ENCODE measurements around the gene ZCCHC7. TPM values are rescaled to one million over a fixed set of nuclear protein-coding genes. Genes with fewer than 3 reads are reported as not detected.

The ZCCHC7 gene
- total and polyA plus RNA-seq, 9 donors: 15.8 to 37.4 (median 28.4) TPM

GRCh38 chr9:37341704-37342103, 221.3 kb downstream of the ZCCHC7 start:
- Histone ChIP-seq H3K27ac (no peak overlapping the region), H3K4me3 (no peak overlapping the region), H3K27me3 (no peaks in the 10 kb centered on the region), H3K4me1 (ENCODE audit: insufficient read depth) (no peaks in the 10 kb centered on the region), H3K9me3 (no peaks in the 10 kb centered on the region), H3K36me3 (no peaks in the 10 kb centered on the region)
- intact Hi-C loops (cut with DNase I): no loop called here
- DNase-seq: no peak
- TF ChIP-seq, protein P1, sequence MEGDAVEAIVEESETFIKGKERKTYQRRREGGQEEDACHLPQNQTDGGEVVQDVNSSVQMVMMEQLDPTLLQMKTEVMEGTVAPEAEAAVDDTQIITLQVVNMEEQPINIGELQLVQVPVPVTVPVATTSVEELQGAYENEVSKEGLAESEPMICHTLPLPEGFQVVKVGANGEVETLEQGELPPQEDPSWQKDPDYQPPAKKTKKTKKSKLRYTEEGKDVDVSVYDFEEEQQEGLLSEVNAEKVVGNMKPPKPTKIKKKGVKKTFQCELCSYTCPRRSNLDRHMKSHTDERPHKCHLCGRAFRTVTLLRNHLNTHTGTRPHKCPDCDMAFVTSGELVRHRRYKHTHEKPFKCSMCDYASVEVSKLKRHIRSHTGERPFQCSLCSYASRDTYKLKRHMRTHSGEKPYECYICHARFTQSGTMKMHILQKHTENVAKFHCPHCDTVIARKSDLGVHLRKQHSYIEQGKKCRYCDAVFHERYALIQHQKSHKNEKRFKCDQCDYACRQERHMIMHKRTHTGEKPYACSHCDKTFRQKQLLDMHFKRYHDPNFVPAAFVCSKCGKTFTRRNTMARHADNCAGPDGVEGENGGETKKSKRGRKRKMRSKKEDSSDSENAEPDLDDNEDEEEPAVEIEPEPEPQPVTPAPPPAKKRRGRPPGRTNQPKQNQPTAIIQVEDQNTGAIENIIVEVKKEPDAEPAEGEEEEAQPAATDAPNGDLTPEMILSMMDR (IDR thresholded peaks at IDR 0.05): no peak
- TF ChIP-seq EP300 (IDR thresholded peaks at IDR 0.05) (no peak), POLR2A (IDR thresholded peaks at IDR 0.05) (no peak)
- 98 to 99% (median 98%) methylated on average over 2 of the region's 2 CpGs for WGBS, 3 donors

GRCh38 chr9:37342493-37342892, 222.1 kb downstream of the ZCCHC7 start:
- 93 to 99% (median 96%) methylated on average over 2 of the region's 2 CpGs for WGBS, 3 donors
- intact Hi-C loops (cut with DNase I): no loop called here
- Histone ChIP-seq H3K4me1 (ENCODE audit: insufficient read depth) (no peaks in the 10 kb centered on the region), H3K9me3 (no peaks in the 10 kb centered on the region), H3K27ac (no peak overlapping the region), H3K27me3 (no peaks in the 10 kb centered on the region), H3K4me3 (no peak overlapping the region), H3K36me3 (no peaks in the 10 kb centered on the region)
- no peak for DNase-seq
- TF ChIP-seq EP300 (IDR thresholded peaks at IDR 0.05): no peak

DNA sequence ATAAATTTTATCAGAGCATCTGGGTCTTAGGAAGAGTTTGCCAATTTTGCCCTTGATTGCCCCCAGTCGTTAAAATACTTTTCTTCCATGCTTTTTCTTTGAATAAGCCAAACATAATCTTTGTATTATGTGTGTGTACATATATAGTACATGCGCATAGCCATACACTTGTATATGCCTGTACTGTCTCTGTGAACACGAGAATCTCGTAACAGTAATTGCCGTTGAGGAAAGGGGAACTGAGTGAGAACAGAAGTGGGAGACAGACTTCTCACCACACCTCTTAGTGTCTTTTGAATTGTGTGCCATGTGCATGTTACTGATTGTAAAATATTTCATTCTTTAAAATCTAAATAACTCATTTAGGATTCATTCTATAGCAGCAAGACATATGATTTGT, 222.5 kb downstream of the ZCCHC7 start:
- no peak for DNase-seq
- H3K27ac ChIP-seq: no peak overlapping the region
- no peaks in the 10 kb centered on the region for H3K27me3 ChIP-seq
- WGBS, 3 donors: 76 to 96% (median 83%) methylated on average over 5 of the region's 5 CpGs
- TF ChIP-seq POLR2A (IDR thresholded peaks at IDR 0.05): no peak
- no peak for TF ChIP-seq EP300 (IDR thresholded peaks at IDR 0.05)
- TF ChIP-seq, protein P1 (IDR thresholded peaks at IDR 0.05): no peak
- no peaks in the 10 kb centered on the region for H3K9me3 ChIP-seq
- H3K4me1 ChIP-seq (ENCODE audit: insufficient read depth): no peaks in the 10 kb centered on the region
- intact Hi-C loops (cut with DNase I): no loop called here
- no peaks in the 10 kb centered on the region for H3K36me3 ChIP-seq
- no peak overlapping the region for H3K4me3 ChIP-seq

DNA sequence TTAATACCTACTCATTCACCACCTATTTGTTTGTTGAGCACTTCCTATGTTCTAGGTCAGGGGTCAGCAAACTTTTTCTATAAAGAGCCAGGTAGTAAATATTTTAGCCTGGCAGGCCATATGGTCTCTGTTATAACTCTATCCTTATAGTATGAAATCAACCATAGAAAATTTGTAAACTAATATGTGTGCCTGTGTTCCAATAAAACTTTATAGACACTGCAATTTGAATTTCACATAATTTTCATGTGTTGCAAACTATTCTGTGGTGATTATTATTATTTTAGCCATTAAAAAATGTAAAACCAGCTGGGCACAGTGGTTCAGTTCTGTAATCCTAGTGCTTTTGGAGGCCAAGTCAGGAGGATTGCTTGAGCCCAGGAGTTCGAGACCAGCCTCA, 223.3 kb downstream of the ZCCHC7 start:
- Histone ChIP-seq H3K9me3 (no peaks in the 10 kb centered on the region), H3K27ac (no peak overlapping the region), H3K27me3 (no peaks in the 10 kb centered on the region), H3K36me3 (no peaks in the 10 kb centered on the region), H3K4me1 (ENCODE audit: insufficient read depth) (no peaks in the 10 kb centered on the region), H3K4me3 (no peak overlapping the region)
- intact Hi-C loops (cut with DNase I): no loop called here
- no peak for DNase-seq
- TF ChIP-seq, protein P1 (IDR thresholded peaks at IDR 0.05): no peak
- TF ChIP-seq EP300 (IDR thresholded peaks at IDR 0.05) (no peak), POLR2A (IDR thresholded peaks at IDR 0.05) (no peak)
- WGBS, 3 donors: 96 to 97% (median 97%) methylated on average over 1 of the region's 1 CpG

DNA sequence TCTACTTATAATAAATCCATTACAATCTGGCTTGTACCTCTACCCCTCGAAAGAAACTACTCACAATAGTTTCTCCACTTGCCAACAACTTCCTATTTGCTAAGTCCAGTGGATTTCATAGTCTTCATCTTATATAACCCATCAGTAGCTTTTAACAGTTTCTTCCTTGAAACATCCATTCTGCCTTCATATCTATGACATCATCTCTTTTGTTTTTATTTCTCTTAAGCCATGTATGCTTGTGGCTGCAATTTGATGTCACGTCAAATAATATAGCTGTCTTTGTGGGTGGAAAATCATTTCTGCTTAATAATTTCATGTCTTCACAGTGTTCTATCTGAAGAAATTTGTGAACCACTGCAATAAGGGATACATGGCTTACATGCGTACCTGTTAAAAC, 224.7 kb downstream of the ZCCHC7 start:
- 96 to 98% (median 97%) methylated on average over 3 of the region's 3 CpGs for WGBS, 3 donors
- Histone ChIP-seq H3K27ac (no peak overlapping the region), H3K36me3 (no peaks in the 10 kb centered on the region), H3K4me1 (ENCODE audit: insufficient read depth) (no peaks in the 10 kb centered on the region), H3K27me3 (no peaks in the 10 kb centered on the region), H3K9me3 (no peaks in the 10 kb centered on the region), H3K4me3 (no peak overlapping the region)
- no peak for TF ChIP-seq POLR2A (IDR thresholded peaks at IDR 0.05)
- no peak for TF ChIP-seq EP300 (IDR thresholded peaks at IDR 0.05)
- TF ChIP-seq, protein P1 (IDR thresholded peaks at IDR 0.05): no peak
- intact Hi-C loops (cut with DNase I): no loop called here
- no peak for DNase-seq
